ENCODE data around the gene NEURL1. TPM values are rescaled to one million over a fixed set of nuclear protein-coding genes. Genes with fewer than 3 reads are reported as not detected.

Gene NEURL1
- total RNA-seq, 1 experiment from 2014 or later, result 0.84 TPM

GRCh38 chr10:103449208-103450144 is 44.0 kb upstream of the NEURL1 start:
- POLR2A ChIA-PET, result no interaction called here
- Mint-ChIP-seq H3K27ac (ENCODE audit: unreplicated experiment) (no peak overlapping the region), H3K27me3 (ENCODE audit: insufficient read depth, unreplicated experiment) (no peaks in the 10 kb centered on the region), H3K4me3 (ENCODE audit: unreplicated experiment) (no peak overlapping the region), H3K9me3 (ENCODE audit: unreplicated experiment) (no peaks in the 10 kb centered on the region), H3K4me1 (ENCODE audit: low read depth, unreplicated experiment) (no peaks in the 10 kb centered on the region), H3K36me3 (ENCODE audit: insufficient read depth, unreplicated experiment) (peaks cover 22% of the 10 kb centered on the region)
- Histone ChIP-seq H3K36me3 (ENCODE audit: control insufficient read depth, insufficient read depth, low read length) (peaks cover 2% of the 10 kb centered on the region; the same call in 1 of the 2 replicates), H3K9me3 (no peaks in the 10 kb centered on the region), H3K4me1 (peaks cover 5% of the 10 kb centered on the region; the same call in 1 of the 2 replicates), H3K27me3 (replicated peaks; ENCODE audit: control insufficient read depth, insufficient read depth, low read length) (no peaks in the 10 kb centered on the region), H3K4me3 (ENCODE audit: low read depth, low read length) (no peak overlapping the region)
- DNase-seq, result no peak
- no TSS peak for BruUV-seq (replicated peaks)
- CTCF ChIA-PET, result no interaction called here
- intact Hi-C loops (cut with micrococcal nuclease; ENCODE audit: unreplicated experiment), result loop anchor here (5.0 kb wide), 1 partner anchor 38 kb away; no protein-coding TSS in a partner anchor
- TF ChIP-seq, protein P1, sequence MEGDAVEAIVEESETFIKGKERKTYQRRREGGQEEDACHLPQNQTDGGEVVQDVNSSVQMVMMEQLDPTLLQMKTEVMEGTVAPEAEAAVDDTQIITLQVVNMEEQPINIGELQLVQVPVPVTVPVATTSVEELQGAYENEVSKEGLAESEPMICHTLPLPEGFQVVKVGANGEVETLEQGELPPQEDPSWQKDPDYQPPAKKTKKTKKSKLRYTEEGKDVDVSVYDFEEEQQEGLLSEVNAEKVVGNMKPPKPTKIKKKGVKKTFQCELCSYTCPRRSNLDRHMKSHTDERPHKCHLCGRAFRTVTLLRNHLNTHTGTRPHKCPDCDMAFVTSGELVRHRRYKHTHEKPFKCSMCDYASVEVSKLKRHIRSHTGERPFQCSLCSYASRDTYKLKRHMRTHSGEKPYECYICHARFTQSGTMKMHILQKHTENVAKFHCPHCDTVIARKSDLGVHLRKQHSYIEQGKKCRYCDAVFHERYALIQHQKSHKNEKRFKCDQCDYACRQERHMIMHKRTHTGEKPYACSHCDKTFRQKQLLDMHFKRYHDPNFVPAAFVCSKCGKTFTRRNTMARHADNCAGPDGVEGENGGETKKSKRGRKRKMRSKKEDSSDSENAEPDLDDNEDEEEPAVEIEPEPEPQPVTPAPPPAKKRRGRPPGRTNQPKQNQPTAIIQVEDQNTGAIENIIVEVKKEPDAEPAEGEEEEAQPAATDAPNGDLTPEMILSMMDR (IDR thresholded peaks at IDR 0.05; ENCODE audit: insufficient read depth in 1 of 2, low read depth in 1 of 2, low read length in 1 of 2, severe bottlenecking in 1 of 2, unreplicated experiment in 1 of 2), result no peak

DNA sequence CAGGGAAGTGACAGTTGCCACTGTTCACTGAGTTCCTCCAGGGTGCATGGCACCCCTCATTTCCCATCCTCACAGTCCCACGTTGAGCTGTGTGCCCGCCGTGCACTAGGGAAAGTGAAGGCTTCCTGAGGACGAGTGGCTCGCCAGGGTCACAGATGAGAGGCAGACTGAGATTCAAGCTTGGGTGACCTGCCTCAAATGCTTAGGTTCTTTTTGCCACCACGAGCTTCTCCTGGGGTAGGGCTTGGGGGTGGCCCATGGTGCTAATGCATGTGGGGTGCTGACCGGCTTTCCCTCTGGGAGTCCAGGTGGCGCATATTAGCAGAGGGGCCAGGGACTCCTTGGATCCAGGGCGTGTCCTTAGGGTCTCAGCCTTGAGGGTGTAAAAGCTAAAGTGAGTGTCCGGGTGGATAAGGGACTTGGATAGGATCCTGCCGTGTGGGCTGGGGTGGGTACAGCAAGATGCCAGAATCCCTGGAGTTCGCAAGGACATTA is 43.3 kb upstream of the NEURL1 start:
- TF ChIP-seq, protein P1 (IDR thresholded peaks at IDR 0.05; ENCODE audit: insufficient read depth in 1 of 2, low read depth in 1 of 2, low read length in 1 of 2, severe bottlenecking in 1 of 2, unreplicated experiment in 1 of 2), result no peak
- DNase-seq, result no peak
- Histone ChIP-seq H3K4me1 (peaks cover 5% of the 10 kb centered on the region; the same call in 1 of the 2 replicates), H3K36me3 (ENCODE audit: control insufficient read depth, insufficient read depth, low read length) (peaks cover 2% of the 10 kb centered on the region; the same call in 1 of the 2 replicates), H3K27me3 (replicated peaks; ENCODE audit: control insufficient read depth, insufficient read depth, low read length) (no peaks in the 10 kb centered on the region), H3K4me3 (ENCODE audit: low read depth, low read length) (no peak overlapping the region), H3K9me3 (no peaks in the 10 kb centered on the region)
- ChIA-PET POLR2A (no interaction called here), CTCF (no interaction called here)
- peaks cover 17% of the 10 kb centered on the region for H3K36me3 Mint-ChIP-seq (ENCODE audit: insufficient read depth, unreplicated experiment)
- intact Hi-C loops (cut with micrococcal nuclease; ENCODE audit: unreplicated experiment), result loop anchor here (5.0 kb wide), 1 partner anchor 37 kb away; no protein-coding TSS in a partner anchor
- H3K27me3 Mint-ChIP-seq (ENCODE audit: insufficient read depth, unreplicated experiment), result no peaks in the 10 kb centered on the region
- no peaks in the 10 kb centered on the region for H3K9me3 Mint-ChIP-seq (ENCODE audit: unreplicated experiment)
- no peaks in the 10 kb centered on the region for H3K4me1 Mint-ChIP-seq (ENCODE audit: low read depth, unreplicated experiment)
- no TSS peak for BruUV-seq (replicated peaks)
- H3K4me3 Mint-ChIP-seq (ENCODE audit: unreplicated experiment), result no peak overlapping the region
- no peak overlapping the region for H3K27ac Mint-ChIP-seq (ENCODE audit: unreplicated experiment)

- no peak overlapping the region for H3K4me3 ChIP-seq (ENCODE audit: low read depth, low read length)
- H3K27me3 ChIP-seq (replicated peaks; ENCODE audit: control insufficient read depth, insufficient read depth, low read length), result no peaks in the 10 kb centered on the region
- no peaks in the 10 kb centered on the region for H3K36me3 ChIP-seq (ENCODE audit: control insufficient read depth, insufficient read depth, low read length)
- no TSS peak for BruUV-seq (replicated peaks)
- no peaks in the 10 kb centered on the region for H3K27me3 Mint-ChIP-seq (ENCODE audit: insufficient read depth, unreplicated experiment)
- no peak overlapping the region for H3K27ac Mint-ChIP-seq (ENCODE audit: unreplicated experiment)
- no peak overlapping the region for H3K4me3 Mint-ChIP-seq (ENCODE audit: unreplicated experiment)
- no peaks in the 10 kb centered on the region for H3K9me3 Mint-ChIP-seq (ENCODE audit: unreplicated experiment)
- POLR2A ChIA-PET, result interaction anchor here (0.6 kb wide), 1 partner anchor 141 kb away, joined by 3 read pairs; no protein-coding TSS in a partner anchor
- intact Hi-C loops (cut with micrococcal nuclease; ENCODE audit: unreplicated experiment), result loop anchor here (5.0 kb wide), 1 partner anchor 36 kb away; no protein-coding TSS in a partner anchor
- H3K36me3 Mint-ChIP-seq (ENCODE audit: insufficient read depth, unreplicated experiment), result peaks cover 7% of the 10 kb centered on the region
- H3K4me1 Mint-ChIP-seq (ENCODE audit: low read depth, unreplicated experiment), result no peaks in the 10 kb centered on the region
- peaks cover 5% of the 10 kb centered on the region; the same call in 1 of the 2 replicates for H3K4me1 ChIP-seq
- no peak for DNase-seq
- TF ChIP-seq, protein P1 (IDR thresholded peaks at IDR 0.05; ENCODE audit: insufficient read depth in 1 of 2, low read depth in 1 of 2, low read length in 1 of 2, severe bottlenecking in 1 of 2, unreplicated experiment in 1 of 2), result no peak
- H3K9me3 ChIP-seq, result no peaks in the 10 kb centered on the region
- CTCF ChIA-PET, result no interaction called here
These were observed 42.3 kb upstream of the NEURL1 start for GRCh38 chr10:103451091-103451813.

Measured in Caco-2 (cell line).